ENCODE measurements around the gene ARR3. TPM values are rescaled to one million over a fixed set of nuclear protein-coding genes. Genes with fewer than 3 reads are reported as not detected.

Gene ARR3
- total RNA-seq, 4 donors from 2014 or later, result 3.2 to 3.3 TPM; not detected in 2

- H3K4me1 ChIP-seq, result no peaks in the 10 kb centered on the region
- H3K36me3 ChIP-seq, result no peaks in the 10 kb centered on the region
- H3K4me3 ChIP-seq, result no peak overlapping the region
- H3K27me3 ChIP-seq, result no peaks in the 10 kb centered on the region
- no peaks in the 10 kb centered on the region for H3K9me3 ChIP-seq
- no peak overlapping the region for H3K27ac ChIP-seq
- DNase-seq, result no peak
- TF ChIP-seq POLR2A (IDR thresholded peaks at IDR 0.05) (no peak), CTCF (IDR thresholded peaks at IDR 0.05) (no peak)
These were observed 15.6 kb upstream of the ARR3 start for GRCh38 chrX:70252491-70252890.

GRCh38 chrX:70253377-70254062 lies 14.6 kb upstream of the ARR3 start:
- no peak for TF ChIP-seq CTCF (IDR thresholded peaks at IDR 0.05)
- no peak for TF ChIP-seq POLR2A (IDR thresholded peaks at IDR 0.05)
- Histone ChIP-seq H3K36me3 (no peaks in the 10 kb centered on the region), H3K4me1 (no peaks in the 10 kb centered on the region), H3K9me3 (no peaks in the 10 kb centered on the region), H3K27ac (no peak overlapping the region), H3K27me3 (no peaks in the 10 kb centered on the region), H3K4me3 (no peak overlapping the region)
- no peak for DNase-seq

- no peak overlapping the region for H3K4me3 ChIP-seq
- H3K27me3 ChIP-seq, result no peaks in the 10 kb centered on the region
- no peak overlapping the region for H3K27ac ChIP-seq
- H3K4me1 ChIP-seq, result no peaks in the 10 kb centered on the region
- H3K36me3 ChIP-seq, result no peaks in the 10 kb centered on the region
- H3K9me3 ChIP-seq, result no peaks in the 10 kb centered on the region
- TF ChIP-seq POLR2A (IDR thresholded peaks at IDR 0.05) (no peak), CTCF (IDR thresholded peaks at IDR 0.05) (no peak)
- DNase-seq, result no peak
These were observed 14.1 kb upstream of the ARR3 start for GRCh38 chrX:70254063-70254400.

- Histone ChIP-seq H3K9me3 (no peaks in the 10 kb centered on the region), H3K27ac (no peak overlapping the region), H3K4me1 (no peaks in the 10 kb centered on the region), H3K27me3 (no peaks in the 10 kb centered on the region), H3K4me3 (no peak overlapping the region), H3K36me3 (no peaks in the 10 kb centered on the region)
- no peak for TF ChIP-seq POLR2A (IDR thresholded peaks at IDR 0.05)
- no peak for TF ChIP-seq CTCF (IDR thresholded peaks at IDR 0.05)
- no peak for DNase-seq
These were observed 13.2 kb upstream of the ARR3 start for GRCh38 chrX:70254909-70255308.

GRCh38 chrX:70255452-70255851 lies 12.7 kb upstream of the ARR3 start:
- no peaks in the 10 kb centered on the region for H3K36me3 ChIP-seq
- no peaks in the 10 kb centered on the region for H3K27me3 ChIP-seq
- H3K4me3 ChIP-seq, result no peak overlapping the region
- DNase-seq, result no peak
- H3K27ac ChIP-seq, result no peak overlapping the region
- no peaks in the 10 kb centered on the region for H3K4me1 ChIP-seq
- no peaks in the 10 kb centered on the region for H3K9me3 ChIP-seq
- TF ChIP-seq POLR2A (IDR thresholded peaks at IDR 0.05), result no peak
- no peak for TF ChIP-seq CTCF (IDR thresholded peaks at IDR 0.05)
